T-helper 2 cell treated with Interferon-gamma antibody and Interleukin-4, amounts not matched to agents 5 μg/mL and 100 μg/mL, for 36 hours (primary cell): Measurements from ENCODE around the gene PLA2G4C.

Experiments used
- DNase-seq: peaks from one replicate; pipeline ENCODE4 v3.0.0; 2021; ENCODE audit warnings: low spot score
- H3K27ac Mint-ChIP-seq: one replicate; pipeline ENCODE4 v1.8.0; 2021; ENCODE audit warnings: mild to moderate bottlenecking, mixed read lengths
- H3K27me3 Mint-ChIP-seq: one replicate; pipeline ENCODE4 v1.8.0; 2021; ENCODE audit warnings: low read depth, mixed read lengths
- H3K36me3 Mint-ChIP-seq: one replicate; pipeline ENCODE4 v1.8.0; 2021; ENCODE audit warnings: low read depth, mixed read lengths
- H3K4me1 Mint-ChIP-seq: one replicate; pipeline ENCODE4 v1.8.0; 2021; ENCODE audit warnings: low read depth, mixed read lengths
- H3K4me3 Mint-ChIP-seq: one replicate; pipeline ENCODE4 v1.8.0; 2022; ENCODE audit warnings: mild to moderate bottlenecking, moderate library complexity, mixed read lengths
- H3K9me3 Mint-ChIP-seq: one replicate; pipeline ENCODE4 v1.8.0; 2021; ENCODE audit warnings: mixed read lengths

PLA2G4C gene

DNA sequence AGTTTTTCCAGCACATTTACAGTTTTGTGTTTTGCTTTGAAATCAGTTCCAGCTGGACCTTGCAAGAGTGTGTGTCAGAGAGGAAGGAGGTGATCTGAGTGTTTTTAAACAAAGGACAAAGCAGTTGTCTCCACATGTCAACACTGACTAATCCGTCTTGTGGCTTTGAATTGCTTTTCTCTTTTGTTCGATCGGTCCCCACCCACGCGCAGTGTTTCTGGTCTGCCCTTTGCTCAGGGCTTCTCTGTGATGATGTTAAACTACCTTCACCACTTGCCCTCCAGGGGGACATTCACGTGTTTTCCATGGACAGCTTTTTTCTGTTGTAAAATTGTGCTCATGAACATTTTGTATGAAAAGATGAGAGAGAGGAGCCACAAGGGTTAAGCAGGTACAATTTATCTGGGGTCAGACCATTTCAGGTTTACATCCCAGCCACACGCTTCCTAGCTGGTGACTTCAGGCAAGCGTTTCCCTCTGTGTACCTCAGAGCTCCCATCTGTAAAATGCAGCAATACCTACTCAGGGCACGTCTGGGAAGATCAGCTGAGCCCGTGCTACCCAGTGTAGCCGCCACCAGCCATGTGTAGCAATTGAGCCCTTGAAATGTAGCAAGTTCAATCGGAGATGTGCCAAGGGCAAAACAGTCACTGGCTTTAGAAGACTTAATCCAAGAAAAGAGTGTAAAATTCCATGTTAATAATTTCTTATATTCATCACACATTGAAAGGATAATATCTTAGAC is 13.5 kb upstream of the PLA2G4C start:
- H3K27ac Mint-ChIP-seq = no peak overlapping the region
- H3K36me3 Mint-ChIP-seq = peaks cover 70% of the 10 kb centered on the region
- peaks cover 9% of the 10 kb centered on the region for H3K4me1 Mint-ChIP-seq
- H3K27me3 Mint-ChIP-seq = no peaks in the 10 kb centered on the region
- DNase-seq = peak; percentile 66
- no peak overlapping the region for H3K4me3 Mint-ChIP-seq
- H3K9me3 Mint-ChIP-seq = no peaks in the 10 kb centered on the region

DNA sequence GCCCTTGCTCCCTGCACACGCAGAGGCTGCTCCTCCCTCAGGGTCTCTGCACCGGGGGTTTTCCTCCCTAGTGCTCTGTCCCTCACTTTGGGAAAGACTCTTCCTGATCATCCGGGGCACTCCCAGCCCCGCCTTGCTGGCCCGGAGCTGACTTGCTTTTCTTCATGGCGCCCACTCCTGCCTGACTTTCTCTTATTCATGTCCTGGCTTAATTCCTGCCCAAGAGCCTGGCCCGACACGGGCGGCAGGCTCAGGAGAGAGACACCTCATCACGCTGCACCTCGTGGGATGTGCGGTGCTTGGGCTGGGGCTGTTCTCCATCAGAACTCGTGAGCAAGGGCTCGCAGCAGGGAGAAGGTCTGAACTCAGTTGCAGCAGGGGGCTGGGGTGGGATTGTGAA is 11.8 kb upstream of the PLA2G4C start:
- peaks cover 14% of the 10 kb centered on the region for H3K4me1 Mint-ChIP-seq
- peak overlapping the region; percentile 45 for H3K27ac Mint-ChIP-seq
- H3K4me3 Mint-ChIP-seq = no peak overlapping the region
- DNase-seq = no peak
- no peaks in the 10 kb centered on the region for H3K9me3 Mint-ChIP-seq
- H3K36me3 Mint-ChIP-seq = peaks cover 61% of the 10 kb centered on the region
- H3K27me3 Mint-ChIP-seq = no peaks in the 10 kb centered on the region

DNA sequence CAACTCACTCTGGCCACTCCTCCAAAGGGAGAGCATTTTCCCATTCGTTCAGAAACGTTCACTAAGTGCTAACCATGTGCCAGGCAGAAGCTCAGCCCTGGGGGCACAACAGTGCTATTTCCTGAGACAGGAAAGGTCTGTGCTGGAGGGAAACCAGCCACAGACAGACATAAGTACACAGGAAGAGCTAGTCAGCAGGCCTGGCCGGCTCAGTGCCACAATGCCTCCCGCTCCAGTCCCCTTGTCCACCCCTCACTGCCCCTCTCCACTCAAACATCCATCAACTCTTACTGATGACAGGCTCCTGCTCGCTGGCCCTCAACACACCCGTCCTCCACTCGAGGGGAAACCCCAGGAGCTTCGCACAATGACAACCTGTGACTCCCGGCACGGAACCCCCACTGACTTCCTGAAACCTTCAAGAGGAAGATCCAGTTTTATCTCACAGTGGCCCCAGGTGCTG is 11.3 kb upstream of the PLA2G4C start:
- H3K9me3 Mint-ChIP-seq = no peaks in the 10 kb centered on the region
- peaks cover 14% of the 10 kb centered on the region for H3K4me1 Mint-ChIP-seq
- no peak overlapping the region for H3K4me3 Mint-ChIP-seq
- peak overlapping the region; percentile 45 for H3K27ac Mint-ChIP-seq
- H3K27me3 Mint-ChIP-seq = no peaks in the 10 kb centered on the region
- H3K36me3 Mint-ChIP-seq = peaks cover 59% of the 10 kb centered on the region
- no peak for DNase-seq

DNA sequence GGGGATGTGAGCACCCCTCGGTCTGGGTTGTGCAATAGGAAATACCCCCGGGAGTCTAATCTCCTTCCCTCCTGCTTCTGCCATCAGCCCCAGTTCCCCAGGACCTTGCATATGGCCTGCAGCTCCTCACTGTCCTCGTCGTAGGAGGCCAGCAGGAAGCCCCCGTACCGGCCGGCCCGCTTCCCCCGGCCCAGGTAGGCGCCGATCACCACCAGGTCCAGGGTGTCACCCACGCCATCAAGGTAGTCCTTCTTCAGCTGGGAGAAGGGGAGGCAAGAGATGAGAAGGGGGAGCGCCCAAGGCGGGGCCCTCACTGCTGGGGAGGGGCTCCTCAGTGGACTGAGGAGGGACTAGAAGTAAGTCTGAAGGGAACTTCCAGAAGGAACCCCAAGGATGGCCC is 10.4 kb upstream of the PLA2G4C start:
- H3K9me3 Mint-ChIP-seq = no peaks in the 10 kb centered on the region
- DNase-seq = no peak
- no peak overlapping the region for H3K4me3 Mint-ChIP-seq
- no peaks in the 10 kb centered on the region for H3K27me3 Mint-ChIP-seq
- peaks cover 54% of the 10 kb centered on the region for H3K36me3 Mint-ChIP-seq
- no peak overlapping the region for H3K27ac Mint-ChIP-seq
- peaks cover 14% of the 10 kb centered on the region for H3K4me1 Mint-ChIP-seq

DNA sequence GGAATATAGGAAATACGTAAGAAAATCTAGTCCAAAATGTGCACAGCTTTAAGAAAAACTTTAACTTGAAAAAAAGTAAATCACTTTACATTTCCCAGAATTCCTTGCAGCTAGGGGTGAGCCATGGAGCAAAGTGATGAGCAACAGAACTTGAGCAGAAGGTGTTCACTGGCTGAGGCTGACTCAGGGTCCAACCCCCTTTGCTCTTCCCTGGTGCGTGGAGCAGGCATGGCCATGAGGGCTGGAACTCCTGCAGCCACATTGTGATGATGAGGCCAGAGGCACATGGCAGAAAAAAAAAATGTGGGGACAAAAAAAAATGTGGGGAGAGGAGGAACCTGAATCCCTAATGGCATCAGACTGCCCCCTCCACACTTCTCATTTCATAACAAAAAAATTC is 9.9 kb upstream of the PLA2G4C start:
- H3K27me3 Mint-ChIP-seq = no peaks in the 10 kb centered on the region
- peaks cover 51% of the 10 kb centered on the region for H3K36me3 Mint-ChIP-seq
- DNase-seq = no peak

DNA sequence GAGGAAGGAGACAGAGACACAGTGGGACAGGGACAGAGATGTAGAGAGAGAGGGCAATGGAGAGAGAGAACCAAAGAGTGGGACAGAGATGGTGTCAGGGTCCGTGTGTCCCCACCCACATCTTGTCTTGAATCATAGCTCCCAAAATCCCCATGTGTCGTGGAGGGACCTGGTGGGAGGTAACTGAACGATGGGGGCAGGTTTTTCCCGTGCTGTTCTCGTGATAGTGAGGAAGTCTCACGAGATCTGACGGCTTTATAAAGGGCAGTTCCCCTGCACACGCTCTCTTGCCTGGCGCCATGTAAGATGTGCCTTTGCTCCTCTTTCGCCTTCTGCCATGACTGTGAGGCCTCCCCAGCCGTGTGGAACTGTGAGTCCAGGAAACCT is 7.5 kb upstream of the PLA2G4C start:
- H3K36me3 Mint-ChIP-seq = peaks cover 44% of the 10 kb centered on the region
- DNase-seq = no peak
- no peaks in the 10 kb centered on the region for H3K27me3 Mint-ChIP-seq
- H3K27ac Mint-ChIP-seq = peak overlapping the region; percentile 93
- H3K4me1 Mint-ChIP-seq = peaks cover 10% of the 10 kb centered on the region
- H3K9me3 Mint-ChIP-seq = no peaks in the 10 kb centered on the region
- no peak overlapping the region for H3K4me3 Mint-ChIP-seq

More for the DNA sequence above, 9.9 kb upstream of the PLA2G4C start:
- Mint-ChIP-seq H3K9me3 (no peaks in the 10 kb centered on the region), H3K4me1 (peaks cover 14% of the 10 kb centered on the region), H3K4me3 (no peak overlapping the region), H3K27ac (no peak overlapping the region)

DNA sequence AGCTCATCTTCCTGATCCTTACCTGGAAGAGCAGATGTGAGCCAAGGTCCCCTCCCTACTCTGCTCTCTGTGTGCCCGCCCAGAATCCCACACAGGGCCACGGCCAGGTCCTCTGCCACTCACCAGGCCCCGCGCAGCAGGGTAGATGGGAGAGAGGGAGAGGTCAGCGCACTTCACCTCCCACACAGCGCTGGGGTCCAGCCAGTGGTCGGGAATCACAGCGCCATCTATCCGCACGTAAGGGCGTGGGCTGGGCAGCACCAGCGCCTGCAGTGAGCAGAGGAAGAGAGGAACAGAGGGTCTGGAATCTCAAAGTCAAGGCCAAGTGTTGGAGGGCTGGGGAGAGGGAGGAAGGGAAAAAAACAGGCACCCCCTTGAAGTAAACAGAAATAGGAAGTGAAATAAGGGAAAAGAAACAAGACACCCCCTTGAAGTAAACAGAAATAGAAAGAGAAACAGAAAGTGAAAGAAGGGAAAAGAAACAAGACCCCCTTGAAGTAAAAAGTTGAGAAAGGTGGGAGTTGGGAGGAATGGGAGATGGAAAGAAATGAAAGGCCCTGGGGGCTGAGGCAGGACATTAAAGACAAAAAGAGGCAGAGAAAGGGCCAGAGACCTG is 7.0 kb upstream of the PLA2G4C start:
- peaks cover 43% of the 10 kb centered on the region for H3K36me3 Mint-ChIP-seq
- H3K27ac Mint-ChIP-seq = peak overlapping the region; percentile 93
- no peak for DNase-seq
- peaks cover 10% of the 10 kb centered on the region for H3K4me1 Mint-ChIP-seq
- peak overlapping the region; percentile 19 for H3K4me3 Mint-ChIP-seq
- no peaks in the 10 kb centered on the region for H3K27me3 Mint-ChIP-seq
- no peaks in the 10 kb centered on the region for H3K9me3 Mint-ChIP-seq

DNA sequence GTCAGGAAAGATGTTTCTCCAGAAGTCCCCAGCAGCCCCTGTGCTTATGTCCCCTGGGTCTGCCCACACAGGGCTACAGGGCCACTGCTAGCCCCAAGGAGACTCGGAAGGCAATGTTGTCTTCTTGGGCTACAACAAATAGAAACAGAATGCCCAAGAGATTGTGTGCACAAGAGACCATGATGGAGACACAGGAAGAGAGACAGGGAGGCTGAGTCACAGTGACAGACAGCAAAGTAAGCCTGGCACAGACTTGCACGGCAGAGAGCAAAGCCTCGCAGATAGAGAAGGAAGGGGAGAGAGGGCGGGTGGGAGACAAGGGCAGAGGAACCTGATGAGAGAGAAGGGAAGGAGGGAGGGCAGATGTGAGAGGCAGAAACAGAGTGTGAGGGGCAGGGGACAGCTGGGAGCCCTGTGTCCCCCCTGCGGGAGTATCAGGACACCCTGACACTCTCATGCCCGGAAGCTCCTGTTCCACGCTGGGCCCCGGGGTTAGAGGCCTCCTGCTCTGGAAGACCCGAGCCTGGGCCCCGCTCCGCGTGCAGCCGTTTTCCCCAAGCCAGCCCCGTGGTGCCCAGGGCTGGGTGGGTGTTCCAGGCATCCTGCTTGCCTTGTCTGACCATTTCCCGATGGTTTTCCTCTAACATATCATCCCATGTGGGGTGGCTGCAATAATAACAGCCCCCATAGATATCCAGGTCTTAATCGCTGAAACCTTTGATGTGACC is 2.7 kb upstream of the PLA2G4C start:
- no peak for DNase-seq
- no peak overlapping the region for H3K27ac Mint-ChIP-seq
- H3K9me3 Mint-ChIP-seq = no peaks in the 10 kb centered on the region
- peaks cover 9% of the 10 kb centered on the region for H3K4me1 Mint-ChIP-seq
- H3K27me3 Mint-ChIP-seq = no peaks in the 10 kb centered on the region
- H3K4me3 Mint-ChIP-seq = no peak overlapping the region
- peaks cover 20% of the 10 kb centered on the region for H3K36me3 Mint-ChIP-seq

DNA sequence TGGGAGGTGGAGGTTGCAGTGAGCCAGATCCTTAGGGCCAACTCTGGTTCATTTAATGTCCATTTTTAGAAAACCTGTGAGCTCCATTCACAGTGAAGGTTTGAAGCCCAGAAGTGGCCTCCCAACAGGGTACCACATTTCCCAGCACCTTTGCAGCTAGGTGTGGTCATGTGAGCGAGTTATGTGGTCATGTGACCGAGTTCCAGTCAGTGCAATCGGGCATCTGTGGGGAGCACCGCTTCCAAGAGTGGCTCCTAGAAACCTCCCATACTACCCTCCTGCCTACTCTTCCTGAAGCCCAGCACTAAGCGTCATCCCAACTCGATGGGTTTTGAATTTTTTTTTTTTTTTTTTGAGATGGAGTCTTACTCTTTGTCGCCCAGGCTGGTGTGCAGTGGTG is 663 bp upstream of the PLA2G4C start:
- Mint-ChIP-seq H3K9me3 (no peaks in the 10 kb centered on the region), H3K36me3 (peaks cover 11% of the 10 kb centered on the region), H3K4me1 (peaks cover 9% of the 10 kb centered on the region), H3K4me3 (peak overlapping the region; percentile 84), H3K27me3 (no peaks in the 10 kb centered on the region), H3K27ac (no peak overlapping the region)
- no peak for DNase-seq

DNA sequence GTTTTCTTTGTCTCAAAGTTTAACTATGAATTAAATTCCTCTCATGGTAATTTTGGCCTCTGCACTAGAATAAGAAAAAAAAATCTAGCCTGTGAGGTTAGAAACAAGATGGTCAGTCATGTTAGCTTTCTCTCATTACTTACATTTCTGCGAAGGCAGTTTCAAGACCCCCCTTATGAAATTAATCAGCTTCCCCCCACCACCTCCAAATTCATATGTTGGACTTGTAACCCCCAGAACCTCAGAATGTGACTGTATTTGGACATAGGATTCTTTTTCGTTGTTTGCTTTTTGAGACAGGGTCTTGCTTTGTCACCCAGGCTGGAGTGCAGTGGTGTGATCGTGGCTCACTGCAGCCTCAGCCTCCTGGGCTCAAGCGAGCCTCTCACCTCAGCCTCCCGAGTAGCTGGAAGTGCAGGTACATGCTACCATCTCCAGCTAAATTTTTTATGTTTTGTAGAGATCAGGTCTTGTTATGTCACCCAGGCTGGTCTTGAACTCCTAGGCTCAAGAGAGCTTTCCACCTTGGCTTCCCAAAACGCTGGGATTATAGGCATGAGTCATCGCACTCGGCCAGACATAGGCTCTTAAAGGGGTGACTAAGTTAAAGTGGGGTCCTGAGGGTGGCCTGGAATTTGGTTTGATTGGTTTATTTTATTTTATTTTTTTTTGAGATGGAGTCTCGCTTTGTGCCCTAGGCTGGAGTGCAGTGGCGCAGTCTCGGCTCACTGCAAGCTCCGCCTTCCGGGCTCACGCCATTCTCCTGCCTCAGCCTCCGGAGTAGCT is 1.4 kb downstream of the PLA2G4C start:
- peaks cover 9% of the 10 kb centered on the region for H3K4me1 Mint-ChIP-seq
- no peaks in the 10 kb centered on the region for H3K27me3 Mint-ChIP-seq
- no peaks in the 10 kb centered on the region for H3K9me3 Mint-ChIP-seq
- H3K27ac Mint-ChIP-seq = no peak overlapping the region
- H3K36me3 Mint-ChIP-seq = peaks cover 4% of the 10 kb centered on the region
- DNase-seq = no peak
- H3K4me3 Mint-ChIP-seq = peak overlapping the region; percentile 51

DNA sequence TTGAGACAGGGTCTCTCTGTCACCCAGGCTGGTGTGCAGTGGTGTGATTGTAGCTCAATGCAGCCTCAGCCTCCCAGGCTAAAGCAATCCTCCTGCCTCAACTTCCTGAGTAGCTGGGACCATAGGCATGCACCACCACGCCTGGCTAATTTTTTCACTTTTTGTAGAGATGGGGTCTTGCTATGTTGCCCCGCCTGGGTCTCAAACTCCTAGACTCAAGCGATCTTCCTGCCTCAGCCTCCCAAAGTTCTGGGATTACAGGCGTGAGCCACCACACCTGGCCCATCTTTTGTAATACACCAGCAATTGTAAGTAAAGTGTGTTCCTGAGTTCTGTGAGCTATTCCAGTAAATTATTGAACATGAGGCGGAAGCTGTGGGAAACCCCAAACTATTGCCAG is 6.7 kb downstream of the PLA2G4C start:
- no peak for DNase-seq
- Mint-ChIP-seq H3K9me3 (no peaks in the 10 kb centered on the region), H3K27ac (no peak overlapping the region), H3K36me3 (peaks cover 3% of the 10 kb centered on the region), H3K4me1 (peaks cover 9% of the 10 kb centered on the region), H3K4me3 (no peak overlapping the region), H3K27me3 (no peaks in the 10 kb centered on the region)

DNA sequence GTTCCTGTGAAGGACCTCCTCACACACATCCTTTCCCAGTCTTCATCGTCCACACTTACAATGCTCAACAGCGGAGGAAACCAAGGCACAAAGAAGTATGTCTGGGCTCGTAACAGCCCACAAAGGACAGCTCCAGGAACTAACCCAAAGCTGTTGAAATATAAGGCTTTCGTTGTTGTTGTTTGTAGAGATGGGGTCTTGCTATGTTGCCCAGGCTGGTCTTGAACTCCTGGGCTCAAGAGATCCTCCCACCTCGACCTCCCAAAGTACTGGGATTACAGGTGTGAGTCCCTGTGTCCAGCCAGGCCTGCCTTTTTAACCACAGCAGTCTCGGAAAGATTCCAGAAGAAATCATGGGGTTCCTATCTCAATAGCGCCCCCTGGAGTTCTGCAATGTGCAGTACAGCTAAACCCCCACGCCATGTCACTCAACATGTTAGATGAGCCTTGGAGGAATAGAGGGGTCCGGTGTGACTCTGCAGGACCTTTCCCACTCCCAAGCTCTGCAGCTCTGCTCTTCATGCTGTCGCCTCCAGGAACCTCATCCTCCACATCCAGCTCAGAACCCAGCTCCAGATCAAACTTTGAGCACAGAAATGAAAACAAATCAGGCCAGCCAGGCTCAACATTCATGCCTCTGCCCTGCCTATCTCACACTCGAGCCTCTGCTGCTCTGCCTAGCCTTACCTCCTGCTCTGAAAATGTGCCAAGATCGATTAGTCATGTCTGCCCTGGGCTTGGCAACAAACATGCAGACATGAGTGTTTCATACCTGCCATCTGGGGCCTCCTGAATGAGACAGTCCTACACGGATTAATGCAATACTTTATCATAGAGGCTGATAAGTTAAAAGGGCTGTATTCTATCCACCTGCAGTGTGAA is 7.5 kb downstream of the PLA2G4C start:
- Mint-ChIP-seq H3K27me3 (no peaks in the 10 kb centered on the region), H3K36me3 (peaks cover 3% of the 10 kb centered on the region), H3K27ac (no peak overlapping the region), H3K9me3 (no peaks in the 10 kb centered on the region), H3K4me3 (no peak overlapping the region), H3K4me1 (peaks cover 9% of the 10 kb centered on the region)
- DNase-seq = no peak

DNA sequence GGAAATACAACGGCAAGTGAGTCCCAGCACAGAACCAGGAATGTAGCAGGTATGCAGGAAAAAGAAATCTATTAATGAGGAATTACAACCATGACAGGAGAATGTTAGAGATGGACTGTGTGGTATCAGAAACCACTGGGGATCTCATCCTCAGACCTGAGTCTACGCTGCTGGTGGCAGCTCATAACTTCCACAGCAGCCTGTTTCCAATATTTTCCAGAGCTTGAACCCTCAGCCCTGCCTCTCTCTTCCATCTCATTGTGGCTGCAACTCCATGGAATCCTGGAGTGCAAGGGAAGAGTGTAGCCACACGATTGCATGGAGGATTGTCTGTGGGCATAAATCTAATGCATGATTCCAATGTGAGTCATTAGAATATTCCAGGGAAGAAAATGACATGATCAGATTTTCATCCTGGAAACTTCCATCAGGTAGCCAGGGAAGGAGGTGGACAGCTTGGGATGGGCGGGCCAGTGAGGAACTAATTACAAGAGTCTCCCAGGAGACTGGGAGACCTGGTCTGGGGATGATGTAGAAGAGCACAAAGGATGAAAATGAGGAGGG is 14.9 kb downstream of the PLA2G4C start:
- no peaks in the 10 kb centered on the region for H3K4me1 Mint-ChIP-seq
- no peak overlapping the region for H3K4me3 Mint-ChIP-seq
- no peaks in the 10 kb centered on the region for H3K27me3 Mint-ChIP-seq
- peaks cover 4% of the 10 kb centered on the region for H3K36me3 Mint-ChIP-seq
- peaks cover 11% of the 10 kb centered on the region for H3K9me3 Mint-ChIP-seq
- no peak overlapping the region for H3K27ac Mint-ChIP-seq
- no peak for DNase-seq
